ENCODE results near the gene USP9Y. TPM values are rescaled to one million over a fixed set of nuclear protein-coding genes. Genes with fewer than 3 reads are reported as not detected.

Gene USP9Y
- total RNA-seq, 1 donor from 2014 or later = not detected

- no peak overlapping the region for H3K4me3 Mint-ChIP-seq
- no peaks in the 10 kb centered on the region for H3K79me2 ChIP-seq (ENCODE audit: low read depth)
- H3K9ac ChIP-seq = no peak overlapping the region
- H3K36me3 ChIP-seq = no peaks in the 10 kb centered on the region
- no peak overlapping the region for H3K27ac ChIP-seq
- H3K4me1 Mint-ChIP-seq = no peaks in the 10 kb centered on the region
- H4K20me1 ChIP-seq (ENCODE audit: low read depth) = no peaks in the 10 kb centered on the region
- H3K27me3 ChIP-seq = no peaks in the 10 kb centered on the region
- no peaks in the 10 kb centered on the region for H3K27me3 Mint-ChIP-seq (ENCODE audit: insufficient read depth, low read depth)
- H3F3A ChIP-seq (ENCODE audit: low read depth) = no peaks in the 10 kb centered on the region
- H3K9me3 ChIP-seq (ENCODE audit: low read depth) = no peaks in the 10 kb centered on the region
- no peak overlapping the region for H3K4me2 ChIP-seq
- H2AFZ ChIP-seq (replicated peaks) = no peak overlapping the region
- TF ChIP-seq EZH2phosphoT487 (IDR thresholded peaks at IDR 0.05) (no peak), EZH2 (IDR thresholded peaks at IDR 0.05) (no peak), CTCF (IDR thresholded peaks at IDR 0.05) (no peak)
- no peak overlapping the region for H3K4me3 ChIP-seq
- DNase-seq (ENCODE audit: low spot score) = no peak
- no peaks in the 10 kb centered on the region for H3K9me3 Mint-ChIP-seq
- no peaks in the 10 kb centered on the region for H3K36me3 Mint-ChIP-seq
- H3K27ac Mint-ChIP-seq = no peak overlapping the region
- H3K4me1 ChIP-seq = no peaks in the 10 kb centered on the region
Measured at GRCh38 chrY:12896973-12897372, 195.9 kb downstream of the USP9Y start.

GRCh38 chrY:12898604-12899003 is 197.6 kb downstream of the USP9Y start:
- no peaks in the 10 kb centered on the region for H3K79me2 ChIP-seq (ENCODE audit: low read depth)
- H4K20me1 ChIP-seq (ENCODE audit: low read depth) = no peaks in the 10 kb centered on the region
- no peak overlapping the region for H3K4me3 ChIP-seq
- H3K9ac ChIP-seq = no peak overlapping the region
- H3K9me3 ChIP-seq (ENCODE audit: low read depth) = no peaks in the 10 kb centered on the region
- H3K27ac Mint-ChIP-seq = no peak overlapping the region
- no peak overlapping the region for H3K27ac ChIP-seq
- no peaks in the 10 kb centered on the region for H3K27me3 Mint-ChIP-seq (ENCODE audit: insufficient read depth, low read depth)
- TF ChIP-seq EZH2 (IDR thresholded peaks at IDR 0.05) (no peak), CTCF (IDR thresholded peaks at IDR 0.05) (no peak), EZH2phosphoT487 (IDR thresholded peaks at IDR 0.05) (no peak)
- H3K4me3 Mint-ChIP-seq = no peak overlapping the region
- H3K36me3 Mint-ChIP-seq = no peaks in the 10 kb centered on the region
- no peaks in the 10 kb centered on the region for H3K9me3 Mint-ChIP-seq
- no peaks in the 10 kb centered on the region for H3F3A ChIP-seq (ENCODE audit: low read depth)
- H3K4me1 Mint-ChIP-seq = no peaks in the 10 kb centered on the region
- H3K36me3 ChIP-seq = no peaks in the 10 kb centered on the region
- no peaks in the 10 kb centered on the region for H3K27me3 ChIP-seq
- H3K4me2 ChIP-seq = no peak overlapping the region
- no peaks in the 10 kb centered on the region for H3K4me1 ChIP-seq
- no peak overlapping the region for H2AFZ ChIP-seq (replicated peaks)
- no peak for DNase-seq (ENCODE audit: low spot score)

- Histone ChIP-seq H3K4me2 (no peak within 1 kb of the TSS), H3K79me2 (ENCODE audit: low read depth) (no peaks in the 10 kb centered on the region), H4K20me1 (ENCODE audit: low read depth) (no peaks in the 10 kb centered on the region), H3K4me3 (no peak within 1 kb of the TSS), H2AFZ (replicated peaks) (no peak within 1 kb of the TSS), H3K4me1 (no peaks in the 10 kb centered on the region), H3F3A (ENCODE audit: low read depth) (no peaks in the 10 kb centered on the region), H3K27me3 (no peaks in the 10 kb centered on the region), H3K9me3 (ENCODE audit: low read depth) (no peaks in the 10 kb centered on the region), H3K36me3 (no peaks in the 10 kb centered on the region), H3K27ac (no peak within 1 kb of the TSS), H3K9ac (no peak within 1 kb of the TSS)
- no peak for DNase-seq (ENCODE audit: low spot score)
- H3K4me3 Mint-ChIP-seq = no peak within 1 kb of the TSS
- H3K4me1 Mint-ChIP-seq = no peaks in the 10 kb centered on the region
- H3K36me3 Mint-ChIP-seq = no peaks in the 10 kb centered on the region
- no peaks in the 10 kb centered on the region for H3K27me3 Mint-ChIP-seq (ENCODE audit: insufficient read depth, low read depth)
- H3K27ac Mint-ChIP-seq = no peak within 1 kb of the TSS
- no peaks in the 10 kb centered on the region for H3K9me3 Mint-ChIP-seq
- no peak for TF ChIP-seq EZH2phosphoT487 (IDR thresholded peaks at IDR 0.05)
- no peak for TF ChIP-seq EZH2 (IDR thresholded peaks at IDR 0.05)
- no peak for TF ChIP-seq CTCF (IDR thresholded peaks at IDR 0.05)
Measured at GRCh38 chrY:12904618-12905516, 203.8 kb downstream of the USP9Y start, which contains the start of gene DDX3Y. DDX3Y (plus strand) TSS chrY:12904868; CDS start chrY:12904937, 69 bp downstream.
